Lower leg skin (tissue), 3 donors: ENCODE measurements around the gene LRRTM3.

ENCODE experiments used
- CTCF ChIP-seq, 3 donors: fragments of 450-650 bp; IDR thresholded peaks; one replicate each; pipeline ENCODE4 v1.5.1; 2016; ENCODE audit warnings: antibody characterized with exemption in 3 of 3, mild to moderate bottlenecking in 3 of 3, moderate library complexity in 2 of 3
- POLR2A ChIP-seq, 2 donors: fragments of 450-650 bp; IDR thresholded peaks; one replicate each; pipeline ENCODE4 v1.6.1; 2016 to 2017; ENCODE audit warnings: antibody characterized with exemption in 2 of 2, mild to moderate bottlenecking in 1 of 2, moderate library complexity in 1 of 2

GRCh38 chr10:66931340-66931948 lies 5.6 kb downstream of the LRRTM3 start:
- no peak for TF ChIP-seq CTCF (IDR thresholded peaks at IDR 0.05)
- TF ChIP-seq POLR2A (IDR thresholded peaks at IDR 0.05), result no peak
